ENCODE results near the gene DCXR.

DNA sequence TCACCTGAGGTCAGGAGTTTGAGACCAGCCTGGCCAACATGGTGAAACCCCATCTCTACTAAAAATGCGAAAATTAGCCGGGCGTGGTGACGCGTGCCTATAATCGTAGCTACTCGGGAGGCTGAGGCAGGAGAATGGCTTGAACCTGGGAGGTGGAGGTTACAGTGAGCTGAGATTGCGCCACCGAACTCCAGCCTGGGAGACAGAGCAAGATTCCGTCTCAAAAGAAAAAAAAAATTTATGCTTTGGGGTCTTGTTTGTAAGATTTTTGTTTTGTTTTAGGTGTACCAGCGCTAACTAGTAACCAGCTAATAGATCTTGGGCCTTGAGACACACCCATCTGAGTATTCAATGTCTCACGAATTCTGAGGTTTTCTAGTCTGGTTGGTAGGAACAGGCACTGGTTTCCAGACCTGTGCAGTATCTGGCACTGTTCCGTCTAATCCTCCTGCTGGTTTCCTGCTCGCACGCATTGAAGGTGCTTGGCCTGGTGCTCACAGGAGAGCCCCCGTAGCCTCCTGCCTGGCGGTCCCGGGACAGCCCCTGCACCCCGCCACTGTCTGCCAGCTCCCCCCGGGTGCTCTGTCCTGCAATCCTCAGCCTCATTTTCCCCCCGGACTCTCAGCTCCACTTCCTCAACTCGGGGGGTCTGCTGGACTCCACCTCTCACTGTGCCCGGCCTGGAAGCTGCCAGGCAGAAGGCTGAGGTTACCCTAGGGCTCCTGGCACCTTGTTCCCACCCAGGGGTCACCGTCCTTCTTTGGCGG is 38.7 kb upstream of the DCXR start:
- TF ChIP-seq, protein P1, sequence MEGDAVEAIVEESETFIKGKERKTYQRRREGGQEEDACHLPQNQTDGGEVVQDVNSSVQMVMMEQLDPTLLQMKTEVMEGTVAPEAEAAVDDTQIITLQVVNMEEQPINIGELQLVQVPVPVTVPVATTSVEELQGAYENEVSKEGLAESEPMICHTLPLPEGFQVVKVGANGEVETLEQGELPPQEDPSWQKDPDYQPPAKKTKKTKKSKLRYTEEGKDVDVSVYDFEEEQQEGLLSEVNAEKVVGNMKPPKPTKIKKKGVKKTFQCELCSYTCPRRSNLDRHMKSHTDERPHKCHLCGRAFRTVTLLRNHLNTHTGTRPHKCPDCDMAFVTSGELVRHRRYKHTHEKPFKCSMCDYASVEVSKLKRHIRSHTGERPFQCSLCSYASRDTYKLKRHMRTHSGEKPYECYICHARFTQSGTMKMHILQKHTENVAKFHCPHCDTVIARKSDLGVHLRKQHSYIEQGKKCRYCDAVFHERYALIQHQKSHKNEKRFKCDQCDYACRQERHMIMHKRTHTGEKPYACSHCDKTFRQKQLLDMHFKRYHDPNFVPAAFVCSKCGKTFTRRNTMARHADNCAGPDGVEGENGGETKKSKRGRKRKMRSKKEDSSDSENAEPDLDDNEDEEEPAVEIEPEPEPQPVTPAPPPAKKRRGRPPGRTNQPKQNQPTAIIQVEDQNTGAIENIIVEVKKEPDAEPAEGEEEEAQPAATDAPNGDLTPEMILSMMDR (IDR thresholded peaks at IDR 0.05): no peak
- TF ChIP-seq EZH2 (IDR thresholded peaks at IDR 0.05): no peak

Measured in neural progenitor cell (in vitro differentiated cells).